GM12878 (cell line): ENCODE measurements around the gene NPAS2. TPM values are rescaled to one million over a fixed set of nuclear protein-coding genes. Genes with fewer than 3 reads are reported as not detected.

Experiments
- ATAC-seq: fragments of 200-7000 bp; cut with Tn5 transposase; 3 replicates; pipeline ENCODE4 v1.9.1; 2020; ENCODE audit warnings: mild to moderate bottlenecking, moderate library complexity
- BruUV-seq: library from RNA; stranded (reverse); fragments of 400-500 nt; replicated peaks from 2 replicates; lab custom pipeline; 2021; lab: Mats Ljungman, UMichigan
- CTCF ChIA-PET: fragments of 300-600 bp; sonication (Branson Sonifier 250); formaldehyde crosslinking; extraction: SDS; loops from one replicate; lab custom pipeline; 2021; ENCODE audit warnings: inconsistent platforms; lab: Yijun Ruan, JAX
- POLR2A ChIA-PET: fragments of 350-600 bp; formaldehyde crosslinking; extraction: SDS; loops from one replicate; lab custom pipeline; 2021; ENCODE audit warnings: inconsistent platforms; lab: Charles Lee
- RAD21 ChIA-PET: fragments of 300-600 bp; sonication (Branson Sonifier 250); formaldehyde crosslinking; loops from one replicate; lab custom pipeline; 2023; ENCODE audit warnings: antibody characterized with exemption; ENCODE audit not compliant: unreplicated experiment; lab: Charles Lee
- SMC1A ChIA-PET: fragments of 300-600 bp; sonication (Branson Sonifier 250); formaldehyde crosslinking; loops from one replicate; lab custom pipeline; 2023; ENCODE audit not compliant: unreplicated experiment, uncharacterized antibody; lab: Charles Lee
- DNase-seq: peaks from one replicate; pipeline ENCODE4 v3.0.0-alpha.2; 2011; ENCODE audit warnings: low read depth, low spot score
- FAIRE-seq: peaks from 3 replicates; lab custom pipeline; 2011; peaks lifted over from hg19 to GRCh38; lab: Jason Lieb, UNC
- H2AFZ ChIP-seq: 2 replicates; pipeline ENCODE4 v1.6.0; 2011; ENCODE audit warnings: low read depth, low read length, control low read depth; ENCODE audit not compliant: control insufficient read depth
- H3K27ac ChIP-seq: 2 replicates; pipeline ENCODE4 v1.5.1; 2011; ENCODE audit warnings: control low read depth; ENCODE audit not compliant: control insufficient read depth, insufficient read depth
- H3K27me3 ChIP-seq, 2 experiments: replicated peaks in 1 of 2; 2 replicates each; pipeline versions ENCODE4 v1.6.0 to v1.6.1; 2011; ENCODE audit warnings: low read length in 1 of 2; ENCODE audit not compliant: control insufficient read depth in 2 of 2, insufficient read depth in 2 of 2
- H3K36me3 ChIP-seq, 2 experiments: 2 replicates each; pipeline ENCODE4 v1.5.1; 2011; ENCODE audit warnings: low read length in 1 of 2; ENCODE audit not compliant: control insufficient read depth in 2 of 2, insufficient read depth in 2 of 2
- H3K4me1 ChIP-seq: 2 replicates; pipeline ENCODE4 v1.6.1; 2011; ENCODE audit warnings: mild to moderate bottlenecking, low read length, moderate library complexity, mixed read lengths; ENCODE audit not compliant: control insufficient read depth, insufficient read depth
- H3K4me2 ChIP-seq: 2 replicates; pipeline ENCODE4 v1.6.0; 2011; ENCODE audit warnings: control low read depth; ENCODE audit not compliant: control insufficient read depth, insufficient read depth
- H3K4me3 ChIP-seq: fragments of 200-600 bp; sonication (generic); 2 replicates; pipeline ENCODE4 v1.5.1; 2016
- H3K79me2 ChIP-seq: 2 replicates; pipeline ENCODE4 v1.6.0; 2011; ENCODE audit warnings: low read length; ENCODE audit not compliant: control insufficient read depth, insufficient read depth
- H3K9ac ChIP-seq: 2 replicates; pipeline ENCODE4 v1.8.0; 2011; ENCODE audit warnings: low read length, control low read depth, mixed read lengths; ENCODE audit not compliant: control insufficient read depth, insufficient read depth
- H3K9me3 ChIP-seq: replicated peaks from 3 replicates; pipeline ENCODE4 v1.5.1; 2011; ENCODE audit warnings: mild to moderate bottlenecking, low read length; ENCODE audit not compliant: control insufficient read depth, insufficient read depth
- H4K20me1 ChIP-seq: 2 replicates; pipeline ENCODE4 v1.6.0; 2011; ENCODE audit not compliant: control insufficient read depth, insufficient read depth
- BHLHE40 ChIP-seq, 2 experiments: fragments of 450-650 bp in 1 of 2; IDR thresholded peaks; 2 replicates each; pipeline ENCODE4 v1.6.1; 2011 to 2017; ENCODE audit warnings: low read depth in 2 of 2, borderline replicate concordance in 1 of 2, improper control_type of control experiment in 1 of 2, low read length in 1 of 2, mild to moderate bottlenecking in 1 of 2
- ETV6 ChIP-seq, 2 experiments: fragments of 450-650 bp in 1 of 2; IDR thresholded peaks in 1 of 2; conservative IDR thresholded peaks in 1 of 2; 2 replicates each; pipeline ENCODE4 v1.6.1; 2014; ENCODE audit warnings: antibody characterized with exemption in 1 of 2, borderline replicate concordance in 1 of 2, low read depth in 1 of 2, mild to moderate bottlenecking in 1 of 2, moderate library complexity in 1 of 2
- EZH2 ChIP-seq: IDR thresholded peaks from 2 replicates; pipeline ENCODE4 v1.6.1; 2012; ENCODE audit warnings: low read depth, mild to moderate bottlenecking, control low read depth, inconsistent platforms, low read length, borderline replicate concordance; ENCODE audit not compliant: control insufficient read depth
- HDAC2 ChIP-seq: fragments of 200-600 bp; sonication (generic); IDR thresholded peaks from 2 replicates; pipeline ENCODE4 v1.6.1; 2017
- IRF4 ChIP-seq: IDR thresholded peaks from 2 replicates; pipeline ENCODE4 v1.6.1; 2011; ENCODE audit warnings: low read depth, low read length
- SMAD5 ChIP-seq: IDR thresholded peaks from 2 replicates; pipeline ENCODE4 v1.6.1; 2016; ENCODE audit warnings: antibody characterized with exemption, low read depth
- STAT1 ChIP-seq: fragments of 450-650 bp; conservative IDR thresholded peaks from 2 replicates; pipeline ENCODE4 v1.6.1; 2014; ENCODE audit warnings: antibody characterized with exemption, mild to moderate bottlenecking
- STAT3 ChIP-seq: IDR thresholded peaks from 2 replicates; pipeline ENCODE4 v1.6.1; 2011; ENCODE audit warnings: low read depth, low read length, improper control_type of control experiment
- YY1 ChIP-seq: IDR thresholded peaks from 2 replicates; pipeline ENCODE4 v1.6.1; 2011; ENCODE audit warnings: low read depth, mild to moderate bottlenecking, low read length
- ZBED1 ChIP-seq: IDR thresholded peaks from 2 replicates; pipeline ENCODE4 v1.6.1; 2016; ENCODE audit warnings: borderline replicate concordance
- WGBS: methylation state at CpG from one replicate; pipeline ENCODE4 v1.1.6; 2016; ENCODE audit warnings: low lambda C conversion rate; ENCODE audit not compliant: insufficient replicate concordance, insufficient coverage; ENCODE audit errors: missing lambda C conversion rate; 5-methylcytosine and 5-hydroxymethylcytosine counted together
- in situ Hi-C: fragments of 300-500 bp; cut with MboI; formaldehyde crosslinking; loops from 9 replicates; pipeline ENCODE4 v1.14.3; 2018; ENCODE audit warnings: mixed read lengths
- intact Hi-C: fragments of 100-400 bp; cut with micrococcal nuclease; formaldehyde crosslinking; loops from one replicate; pipeline ENCODE4 v1.14.2; 2022; ENCODE audit not compliant: unreplicated experiment
- polyA plus RNA-seq, 11 experiments: library from polyadenylated mRNA; depleted of rRNA in 4 of 11; unstranded in 6 of 11; stranded (reverse) in 5 of 11; fragments of >200 nt; fragmentation: Nextera tagmentation in 4 of 11; fragmentation: Illumina TruSeq in 1 of 11; extraction: Ambion mirVana in 4 of 11; extraction: Trizol in 1 of 11; gene quantifications; 1 replicate in 1 of 11; 2 replicates in 10 of 11; pipeline versions ENCODE4 v1.2.1 to v1.2.3, GENCODE V29; 2011 to 2016; ENCODE audit warnings: inconsistent platforms in 2 of 11, missing spikeins in 2 of 11, low read depth in 1 of 11
- total RNA-seq, 4 experiments: library from RNA; depleted of rRNA in 3 of 4; stranded (reverse); fragments of >200 nt in 3 of 4; fragmentation: Illumina TruSeq in 1 of 4; extraction: Trizol in 1 of 4; gene quantifications; 2 replicates each; pipeline versions ENCODE4 v1.2.1 to v1.2.3, GENCODE V29; 2013 to 2021
- TF ChIP-seq, protein P1 (sequence below): fragments of 450-650 bp; IDR thresholded peaks from 2 replicates; pipeline ENCODE4 v1.6.1; 2017; ENCODE audit warnings: mild to moderate bottlenecking, low read depth, inconsistent platforms; ENCODE audit not compliant: poor library complexity, severe bottlenecking
- TF ChIP-seq, protein P2 (sequence below): IDR thresholded peaks from 2 replicates; pipeline ENCODE4 v1.6.1; 2011; ENCODE audit warnings: low read depth, low read length, improper control_type of control experiment, borderline replicate concordance
- TF ChIP-seq, protein P3 (sequence below), 3 experiments: IDR thresholded peaks in 2 of 3; conservative IDR thresholded peaks in 1 of 3; 2 replicates each; pipeline ENCODE4 v1.5.1; 2011; ENCODE audit warnings: low read depth in 3 of 3, low read length in 3 of 3, mild to moderate bottlenecking in 3 of 3, control low read depth in 2 of 3, moderate library complexity in 2 of 3, inconsistent platforms in 1 of 3, mixed read lengths in 1 of 3; ENCODE audit not compliant: control insufficient read depth in 2 of 3, insufficient read depth in 1 of 3; ENCODE audit errors: extremely low read depth in 1 of 3
- TF ChIP-seq, protein P4 (sequence below): fragments of 150-350 bp; IDR thresholded peaks from 2 replicates; pipeline ENCODE4 v1.6.1; 2016; ENCODE audit warnings: low read depth, low read length

NPAS2 gene
- total and polyA plus RNA-seq, 10 of the 15 experiments (the other 5 are each of a cell fraction or from before 2014, with no cell fraction given), result 0.08 TPM; not detected in 9

DNA sequence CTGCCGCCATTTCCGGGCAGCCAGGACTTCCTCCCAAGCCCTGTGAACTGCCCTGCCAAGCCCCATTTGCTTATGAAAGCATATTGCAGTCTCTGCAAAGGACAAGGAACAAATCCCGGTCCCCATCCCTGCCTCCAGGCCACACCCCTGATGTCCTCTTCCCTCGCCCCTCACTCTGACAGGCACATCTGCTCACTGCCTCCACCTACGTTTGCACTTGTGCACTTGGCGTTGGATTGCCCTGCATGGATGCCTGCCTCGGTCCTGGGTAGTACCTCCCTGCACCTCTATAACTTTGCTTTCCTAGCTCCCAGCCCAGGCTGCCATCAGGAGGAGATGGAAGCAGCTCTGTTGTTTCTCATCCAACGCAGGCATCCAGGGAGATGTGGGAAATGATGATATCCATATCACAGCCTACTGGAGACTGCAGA, 162.5 kb downstream of the NPAS2 start:
- Histone ChIP-seq H2AFZ (no peak overlapping the region), H3K4me1 (peaks cover under 1% of the 10 kb centered on the region), H3K4me3 (no peak overlapping the region), H3K36me3 (no peaks in the 10 kb centered on the region), H3K27ac (no peak overlapping the region), H3K9me3 (no peaks in the 10 kb centered on the region), H3K9ac (no peak overlapping the region), H3K79me2 (no peaks in the 10 kb centered on the region), H4K20me1 (no peaks in the 10 kb centered on the region), H3K27me3 (peaks cover 0 to under 1% of the 10 kb centered on the region in 2 experiments; a peak in 1 of 4 replicates), H3K4me2 (no peak overlapping the region)
- SMC1A ChIA-PET, result interaction anchor here (0.6 to 1.2 kb wide), 3 partner anchors 79 to 624 kb away, joined by 3 to 6 read pairs (median 3); no protein-coding TSS in a partner anchor
- in situ Hi-C loops, result loop anchor here (5.0 to 10.0 kb wide), 4 partner anchors 248 to 718 kb away; no protein-coding TSS in a partner anchor
- RAD21 ChIA-PET, result interaction anchor here (0.9 to 1.0 kb wide), 2 partner anchors 170 to 721 kb away, joined by 3 read pairs; no protein-coding TSS in a partner anchor
- no peak for FAIRE-seq
- CTCF ChIA-PET, result interaction anchor here (0.7 to 2.0 kb wide), 4 partner anchors 253 to 770 kb away, joined by 3 to 7 read pairs (median 6); no protein-coding TSS in a partner anchor
- intact Hi-C loops, result no loop called here
- POLR2A ChIA-PET, result no interaction called here
- ATAC-seq, result no peak
- no TSS peak for BruUV-seq
- WGBS, result 44% methylated on average over 8 of the region's 8 CpGs
- no peak for DNase-seq
- TF ChIP-seq, protein P1, sequence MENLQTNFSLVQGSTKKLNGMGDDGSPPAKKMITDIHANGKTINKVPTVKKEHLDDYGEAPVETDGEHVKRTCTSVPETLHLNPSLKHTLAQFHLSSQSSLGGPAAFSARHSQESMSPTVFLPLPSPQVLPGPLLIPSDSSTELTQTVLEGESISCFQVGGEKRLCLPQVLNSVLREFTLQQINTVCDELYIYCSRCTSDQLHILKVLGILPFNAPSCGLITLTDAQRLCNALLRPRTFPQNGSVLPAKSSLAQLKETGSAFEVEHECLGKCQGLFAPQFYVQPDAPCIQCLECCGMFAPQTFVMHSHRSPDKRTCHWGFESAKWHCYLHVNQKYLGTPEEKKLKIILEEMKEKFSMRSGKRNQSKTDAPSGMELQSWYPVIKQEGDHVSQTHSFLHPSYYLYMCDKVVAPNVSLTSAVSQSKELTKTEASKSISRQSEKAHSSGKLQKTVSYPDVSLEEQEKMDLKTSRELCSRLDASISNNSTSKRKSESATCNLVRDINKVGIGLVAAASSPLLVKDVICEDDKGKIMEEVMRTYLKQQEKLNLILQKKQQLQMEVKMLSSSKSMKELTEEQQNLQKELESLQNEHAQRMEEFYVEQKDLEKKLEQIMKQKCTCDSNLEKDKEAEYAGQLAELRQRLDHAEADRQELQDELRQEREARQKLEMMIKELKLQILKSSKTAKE, result no peak
- TF ChIP-seq ETV6 (conservative IDR thresholded peaks at IDR 0.05 in 1 of 2, IDR thresholded peaks at IDR 0.05 in 1 of 2; ENCODE audit: borderline replicate concordance in 1 of 2, low read depth in 1 of 2) (no peak), YY1 (no peak), IRF4 (no peak), HDAC2 (no peak), STAT1 (no peak), EZH2 (no peak), STAT3 (no peak), BHLHE40 (IDR thresholded peaks at IDR 0.05; ENCODE audit: borderline replicate concordance in 1 of 2, low read depth in 2 of 2, low read length in 1 of 2) (no peak), ZBED1 (no peak), SMAD5 (no peak)
- TF ChIP-seq, protein P2, sequence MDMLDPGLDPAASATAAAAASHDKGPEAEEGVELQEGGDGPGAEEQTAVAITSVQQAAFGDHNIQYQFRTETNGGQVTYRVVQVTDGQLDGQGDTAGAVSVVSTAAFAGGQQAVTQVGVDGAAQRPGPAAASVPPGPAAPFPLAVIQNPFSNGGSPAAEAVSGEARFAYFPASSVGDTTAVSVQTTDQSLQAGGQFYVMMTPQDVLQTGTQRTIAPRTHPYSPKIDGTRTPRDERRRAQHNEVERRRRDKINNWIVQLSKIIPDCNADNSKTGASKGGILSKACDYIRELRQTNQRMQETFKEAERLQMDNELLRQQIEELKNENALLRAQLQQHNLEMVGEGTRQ, result no peak
- TF ChIP-seq, protein P3, sequence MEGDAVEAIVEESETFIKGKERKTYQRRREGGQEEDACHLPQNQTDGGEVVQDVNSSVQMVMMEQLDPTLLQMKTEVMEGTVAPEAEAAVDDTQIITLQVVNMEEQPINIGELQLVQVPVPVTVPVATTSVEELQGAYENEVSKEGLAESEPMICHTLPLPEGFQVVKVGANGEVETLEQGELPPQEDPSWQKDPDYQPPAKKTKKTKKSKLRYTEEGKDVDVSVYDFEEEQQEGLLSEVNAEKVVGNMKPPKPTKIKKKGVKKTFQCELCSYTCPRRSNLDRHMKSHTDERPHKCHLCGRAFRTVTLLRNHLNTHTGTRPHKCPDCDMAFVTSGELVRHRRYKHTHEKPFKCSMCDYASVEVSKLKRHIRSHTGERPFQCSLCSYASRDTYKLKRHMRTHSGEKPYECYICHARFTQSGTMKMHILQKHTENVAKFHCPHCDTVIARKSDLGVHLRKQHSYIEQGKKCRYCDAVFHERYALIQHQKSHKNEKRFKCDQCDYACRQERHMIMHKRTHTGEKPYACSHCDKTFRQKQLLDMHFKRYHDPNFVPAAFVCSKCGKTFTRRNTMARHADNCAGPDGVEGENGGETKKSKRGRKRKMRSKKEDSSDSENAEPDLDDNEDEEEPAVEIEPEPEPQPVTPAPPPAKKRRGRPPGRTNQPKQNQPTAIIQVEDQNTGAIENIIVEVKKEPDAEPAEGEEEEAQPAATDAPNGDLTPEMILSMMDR (IDR thresholded peaks at IDR 0.05 in 2 of 3, conservative IDR thresholded peaks at IDR 0.05 in 1 of 3; ENCODE audit: control insufficient read depth in 2 of 3, extremely low read depth in 1 of 3, insufficient read depth in 1 of 3, low read depth in 3 of 3, low read length in 3 of 3), result no peak
- TF ChIP-seq, protein P4, sequence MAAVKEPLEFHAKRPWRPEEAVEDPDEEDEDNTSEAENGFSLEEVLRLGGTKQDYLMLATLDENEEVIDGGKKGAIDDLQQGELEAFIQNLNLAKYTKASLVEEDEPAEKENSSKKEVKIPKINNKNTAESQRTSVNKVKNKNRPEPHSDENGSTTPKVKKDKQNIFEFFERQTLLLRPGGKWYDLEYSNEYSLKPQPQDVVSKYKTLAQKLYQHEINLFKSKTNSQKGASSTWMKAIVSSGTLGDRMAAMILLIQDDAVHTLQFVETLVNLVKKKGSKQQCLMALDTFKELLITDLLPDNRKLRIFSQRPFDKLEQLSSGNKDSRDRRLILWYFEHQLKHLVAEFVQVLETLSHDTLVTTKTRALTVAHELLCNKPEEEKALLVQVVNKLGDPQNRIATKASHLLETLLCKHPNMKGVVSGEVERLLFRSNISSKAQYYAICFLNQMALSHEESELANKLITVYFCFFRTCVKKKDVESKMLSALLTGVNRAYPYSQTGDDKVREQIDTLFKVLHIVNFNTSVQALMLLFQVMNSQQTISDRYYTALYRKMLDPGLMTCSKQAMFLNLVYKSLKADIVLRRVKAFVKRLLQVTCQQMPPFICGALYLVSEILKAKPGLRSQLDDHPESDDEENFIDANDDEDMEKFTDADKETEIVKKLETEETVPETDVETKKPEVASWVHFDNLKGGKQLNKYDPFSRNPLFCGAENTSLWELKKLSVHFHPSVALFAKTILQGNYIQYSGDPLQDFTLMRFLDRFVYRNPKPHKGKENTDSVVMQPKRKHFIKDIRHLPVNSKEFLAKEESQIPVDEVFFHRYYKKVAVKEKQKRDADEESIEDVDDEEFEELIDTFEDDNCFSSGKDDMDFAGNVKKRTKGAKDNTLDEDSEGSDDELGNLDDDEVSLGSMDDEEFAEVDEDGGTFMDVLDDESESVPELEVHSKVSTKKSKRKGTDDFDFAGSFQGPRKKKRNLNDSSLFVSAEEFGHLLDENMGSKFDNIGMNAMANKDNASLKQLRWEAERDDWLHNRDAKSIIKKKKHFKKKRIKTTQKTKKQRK, result no peak
